Measurements from ENCODE around the gene SPG7.
"Not testable (repeated sequence)": the region's sequence is repeated elsewhere in the genome, so short reads cannot be mapped to it uniquely, and the experiment has no call there.

SPG7 gene

DNA sequence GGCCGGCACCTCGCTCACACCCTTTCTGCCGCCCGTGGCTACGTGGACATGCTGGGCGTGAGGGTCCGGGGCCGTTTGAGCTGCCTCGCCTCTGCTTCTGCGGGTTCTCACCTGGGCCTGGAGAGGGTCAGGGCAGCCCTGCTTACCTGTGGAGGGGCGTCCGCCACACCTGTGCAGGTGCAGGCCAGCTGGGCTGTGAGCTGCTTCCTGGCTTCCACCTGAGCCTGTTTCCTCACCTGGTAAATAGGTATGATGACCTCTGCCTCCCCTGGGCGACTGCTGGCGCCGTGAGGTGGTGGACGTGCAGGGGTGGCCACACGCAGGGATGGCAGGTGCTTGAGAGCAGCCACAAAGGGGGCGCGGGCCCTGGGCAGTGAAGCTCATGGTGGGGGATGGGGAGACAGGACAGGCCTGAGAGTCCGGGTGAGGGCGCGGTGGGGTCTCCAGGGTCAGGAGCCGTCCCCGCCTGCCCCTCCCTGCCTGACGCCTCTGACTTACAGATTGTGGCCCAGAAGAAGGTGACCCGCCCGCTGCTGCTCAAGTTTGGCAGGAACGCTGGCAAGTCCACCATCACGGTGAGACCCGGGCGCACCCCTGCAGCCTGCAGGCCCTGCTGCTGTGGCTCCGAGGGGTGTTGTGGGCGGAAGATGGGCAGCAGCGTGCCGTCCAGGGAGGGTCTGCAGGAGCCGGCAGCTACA is 75.1 kb downstream of the SPG7 start:
- H3K4me3 ChIP-seq (replicated peaks in 1 of 2; ENCODE audit: low read depth in 2 of 2, low read length in 2 of 2) = no peak overlapping the region
- no peak for DNase-seq (ENCODE audit: low read depth in 2 of 2)
- TF ChIP-seq, protein P1, sequence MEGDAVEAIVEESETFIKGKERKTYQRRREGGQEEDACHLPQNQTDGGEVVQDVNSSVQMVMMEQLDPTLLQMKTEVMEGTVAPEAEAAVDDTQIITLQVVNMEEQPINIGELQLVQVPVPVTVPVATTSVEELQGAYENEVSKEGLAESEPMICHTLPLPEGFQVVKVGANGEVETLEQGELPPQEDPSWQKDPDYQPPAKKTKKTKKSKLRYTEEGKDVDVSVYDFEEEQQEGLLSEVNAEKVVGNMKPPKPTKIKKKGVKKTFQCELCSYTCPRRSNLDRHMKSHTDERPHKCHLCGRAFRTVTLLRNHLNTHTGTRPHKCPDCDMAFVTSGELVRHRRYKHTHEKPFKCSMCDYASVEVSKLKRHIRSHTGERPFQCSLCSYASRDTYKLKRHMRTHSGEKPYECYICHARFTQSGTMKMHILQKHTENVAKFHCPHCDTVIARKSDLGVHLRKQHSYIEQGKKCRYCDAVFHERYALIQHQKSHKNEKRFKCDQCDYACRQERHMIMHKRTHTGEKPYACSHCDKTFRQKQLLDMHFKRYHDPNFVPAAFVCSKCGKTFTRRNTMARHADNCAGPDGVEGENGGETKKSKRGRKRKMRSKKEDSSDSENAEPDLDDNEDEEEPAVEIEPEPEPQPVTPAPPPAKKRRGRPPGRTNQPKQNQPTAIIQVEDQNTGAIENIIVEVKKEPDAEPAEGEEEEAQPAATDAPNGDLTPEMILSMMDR (IDR thresholded peaks at IDR 0.05; ENCODE audit: low read depth, low read length) = no peak

DNA sequence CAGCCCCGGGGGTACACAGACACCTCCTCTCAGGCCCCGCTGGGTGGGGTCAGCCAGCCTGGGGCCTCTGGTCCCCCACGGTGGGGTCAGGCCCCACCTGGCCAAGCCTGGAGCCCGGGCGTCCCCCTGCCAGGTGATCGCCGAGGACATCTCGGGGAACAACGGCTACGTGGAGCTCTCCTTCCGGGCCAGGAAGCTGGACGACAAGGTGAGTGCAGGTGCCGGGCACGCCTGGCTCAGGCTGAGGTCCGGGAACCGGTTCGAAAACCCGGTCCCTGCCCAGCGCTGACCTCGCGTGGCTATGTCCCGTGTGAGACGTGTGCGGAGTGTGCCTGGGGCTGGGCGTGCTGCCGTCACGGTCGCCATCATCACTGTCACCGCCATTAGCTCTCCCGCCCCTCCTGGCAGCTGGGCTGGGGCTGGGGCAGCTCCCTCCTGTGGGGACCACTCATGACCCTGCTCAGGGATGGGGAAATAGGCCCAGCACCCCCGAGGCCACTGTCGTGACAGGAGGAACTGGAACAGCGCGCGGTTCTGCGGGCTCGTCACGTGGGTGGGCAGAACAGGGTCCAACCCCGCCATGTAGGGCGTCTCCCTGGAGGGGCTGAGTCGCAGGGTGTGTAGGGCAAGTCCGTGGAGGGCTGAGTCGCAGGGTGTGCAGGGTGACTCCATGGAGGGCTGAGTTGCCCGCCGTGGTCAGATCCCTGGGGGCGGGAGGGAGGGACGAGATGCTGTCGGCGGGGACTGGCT is 75.9 kb downstream of the SPG7 start:
- DNase-seq (ENCODE audit: low read depth in 2 of 2) = no peak
- TF ChIP-seq, protein P1 (IDR thresholded peaks at IDR 0.05; ENCODE audit: low read depth, low read length) = no peak
- no peak overlapping the region for H3K4me3 ChIP-seq (replicated peaks in 1 of 2; ENCODE audit: low read depth in 2 of 2, low read length in 2 of 2)

GRCh38 chr16:89584768-89585549 is 76.8 kb downstream of the SPG7 start:
- TF ChIP-seq, protein P1 (IDR thresholded peaks at IDR 0.05; ENCODE audit: low read depth, low read length) = no peak
- H3K4me3 ChIP-seq (replicated peaks in 1 of 2; ENCODE audit: low read depth in 2 of 2, low read length in 2 of 2) = no peak overlapping the region
- DNase-seq (ENCODE audit: low read depth in 2 of 2) = no peak

DNA sequence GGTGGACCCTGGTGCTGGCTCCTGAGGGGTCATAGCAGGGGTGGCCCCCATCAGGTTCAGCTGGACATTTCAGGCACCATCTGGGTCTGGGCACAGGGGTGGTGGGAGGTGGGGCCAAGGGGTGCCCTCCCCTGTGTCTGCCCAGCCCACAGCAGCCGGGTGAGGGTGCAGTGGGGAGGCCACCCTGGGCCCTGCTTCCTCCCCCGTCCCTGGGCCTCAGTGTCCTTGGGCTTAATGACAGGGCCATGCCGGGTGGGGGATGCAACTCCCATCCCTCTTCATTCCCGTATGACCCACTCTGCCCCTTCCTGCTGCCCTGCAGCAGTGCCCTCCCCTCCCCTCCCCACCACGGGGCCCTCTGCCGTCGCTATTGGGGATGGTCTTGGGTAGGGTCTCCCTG is 78.0 kb downstream of the SPG7 start:
- no peak overlapping the region for H3K4me3 ChIP-seq (replicated peaks in 1 of 2; ENCODE audit: low read depth in 2 of 2, low read length in 2 of 2)
- DNase-seq (ENCODE audit: low read depth in 2 of 2) = no peak
- TF ChIP-seq, protein P1 (IDR thresholded peaks at IDR 0.05; ENCODE audit: low read depth, low read length) = no peak

GRCh38 chr16:89586853-89587252 is 78.7 kb downstream of the SPG7 start:
- TF ChIP-seq, protein P1 (IDR thresholded peaks at IDR 0.05; ENCODE audit: low read depth, low read length) = no peak
- peak; percentile 66 to 82 for DNase-seq (ENCODE audit: low read depth in 2 of 2)

GRCh38 chr16:89587676-89588075 is 79.5 kb downstream of the SPG7 start:
- not testable (repeated sequence) for DNase-seq (ENCODE audit: low read depth in 2 of 2); H3K4me3 ChIP-seq (replicated peaks in 1 of 2; ENCODE audit: low read depth in 2 of 2, low read length in 2 of 2)

More at GRCh38 chr16:89586853-89587252, 78.7 kb downstream of the SPG7 start:
- H3K4me3 ChIP-seq (replicated peaks in 1 of 2; ENCODE audit: low read depth in 2 of 2, low read length in 2 of 2) = no peak overlapping the region

All from cardiac fibroblast (primary cell).